Upper lobe of left lung (tissue), 6 donors: ENCODE measurements around the gene OAS1. TPM values are rescaled to one million over a fixed set of nuclear protein-coding genes. Genes with fewer than 3 reads are reported as not detected.

Experiments used
- ATAC-seq, 2 donors: fragments of 200-7000 bp; cut with Tn5 transposase; one replicate each; pipeline ENCODE4 v1.9.1; 2022; ENCODE audit warnings: mild to moderate bottlenecking in 2 of 2, moderate library complexity in 2 of 2; ENCODE audit not compliant: low FRiP score in 2 of 2
- DNase-seq, 2 donors: peaks; one replicate each; pipeline ENCODE4 v3.0.0-alpha.2; 2019 to 2020
- H3K27ac ChIP-seq, 4 donors: fragments of 200-600 bp; sonication (generic); one replicate each; pipeline ENCODE4 v1.5.1; 2016 to 2019
- H3K27me3 ChIP-seq, 4 donors: fragments of 200-600 bp; sonication (generic); one replicate each; pipeline ENCODE4 v1.5.1; 2017 to 2019
- H3K36me3 ChIP-seq, 4 donors: fragments of 200-600 bp; sonication (generic); one replicate each; pipeline ENCODE4 v1.5.1; 2016 to 2019
- H3K4me1 ChIP-seq, 4 donors: fragments of 200-600 bp; sonication (generic); one replicate each; pipeline ENCODE4 v1.5.1; 2018 to 2019
- H3K4me3 ChIP-seq, 4 donors: fragments of 200-600 bp; sonication (generic); one replicate each; pipeline ENCODE4 v1.5.1; 2017 to 2019; ENCODE audit warnings: mild to moderate bottlenecking in 2 of 4, moderate library complexity in 1 of 4
- H3K9me3 ChIP-seq, 4 donors: fragments of 200-600 bp; sonication (generic); one replicate each; pipeline ENCODE4 v1.5.1; 2018 to 2019
- EP300 ChIP-seq, 4 donors: sonication (generic); formaldehyde crosslinking; IDR thresholded peaks; one replicate each; pipeline ENCODE4 v1.5.1; 2017; ENCODE audit warnings: antibody characterized with exemption in 4 of 4, control low read depth in 2 of 4
- POLR2A ChIP-seq, 4 donors: fragments of 450-650 bp; IDR thresholded peaks; one replicate each; pipeline ENCODE4 v1.5.1; 2016 to 2017; ENCODE audit warnings: antibody characterized with exemption in 4 of 4, mild to moderate bottlenecking in 2 of 4
- POLR2AphosphoS5 ChIP-seq, 2 donors: sonication (generic); formaldehyde crosslinking; IDR thresholded peaks; one replicate each; pipeline ENCODE4 v1.5.1; 2017; ENCODE audit warnings: antibody characterized with exemption in 2 of 2
- WGBS, 2 donors: methylation state at CpG; one replicate each; pipeline ENCODE4 v1.1.5; 2017 to 2018; 5-methylcytosine and 5-hydroxymethylcytosine counted together
- total RNA-seq, 6 donors: library from RNA; depleted of rRNA in 4 of 6; stranded (reverse); fragments of >200 nt in 4 of 6; gene quantifications; one replicate each; pipeline versions ENCODE4 v1.1.0 to v1.2.1, GENCODE V29; 2016 to 2021
- TF ChIP-seq, protein P1 (sequence below), 6 experiments: fragments of 450-650 bp in 4 of 6; fragments of 200-600 bp in 2 of 6; sonication (generic) in 2 of 6; IDR thresholded peaks; one replicate each; pipeline ENCODE4 v1.5.1; 2016 to 2019; ENCODE audit warnings: antibody characterized with exemption in 6 of 6
- donor health status: DM: no; HTN: no; CAD: no; lungs with moderate emphysema.
- donor health status: DM: no; HTN: yes; CAD: no; lungs with severe emphysema.

Gene OAS1
- total RNA-seq, 6 donors from 2014 or later: 20.1 to 70.6 (median 44.0) TPM

DNA sequence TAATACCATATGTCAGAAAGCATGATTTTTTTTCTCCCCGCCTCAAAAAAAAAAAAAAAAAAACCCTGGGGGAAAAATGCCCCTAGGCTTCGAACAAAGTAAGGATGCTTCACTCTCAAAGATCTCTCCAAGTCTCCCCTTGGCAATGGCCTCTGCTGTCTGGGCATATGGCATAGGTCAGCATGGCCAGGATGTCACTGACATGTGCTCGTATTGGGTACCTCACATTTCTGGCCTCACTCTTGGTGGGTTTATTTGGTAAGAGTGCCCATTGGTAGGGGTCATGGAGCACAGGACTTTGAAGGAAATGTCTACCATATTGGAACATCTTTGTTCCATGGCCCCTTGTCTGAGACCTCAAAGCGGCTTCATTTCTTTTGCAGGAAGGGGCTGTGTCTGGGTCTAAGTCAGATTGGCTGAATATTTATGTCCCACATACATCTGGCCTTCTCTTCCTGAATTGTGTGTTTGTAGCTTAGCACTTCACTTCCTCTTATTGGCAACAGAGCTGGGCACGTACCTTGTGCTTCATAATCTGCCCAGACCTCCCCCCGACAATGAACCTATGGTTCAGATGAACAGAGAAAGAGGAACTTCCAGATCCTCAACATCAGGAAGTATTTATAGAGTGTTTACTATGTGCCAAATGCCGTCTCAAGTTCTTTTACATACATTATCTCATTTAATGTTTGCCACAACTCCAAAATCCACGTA is 36.3 kb upstream of the OAS1 start:
- peak in 1 of 2 donors; percentile 38 for ATAC-seq
- H3K9me3 ChIP-seq: no peaks in the 10 kb centered on the region
- no peaks in the 10 kb centered on the region for H3K27me3 ChIP-seq
- TF ChIP-seq POLR2A (IDR thresholded peaks at IDR 0.05) (no peak), POLR2AphosphoS5 (IDR thresholded peaks at IDR 0.05) (no peak), EP300 (IDR thresholded peaks at IDR 0.05) (no peak)
- TF ChIP-seq, protein P1, sequence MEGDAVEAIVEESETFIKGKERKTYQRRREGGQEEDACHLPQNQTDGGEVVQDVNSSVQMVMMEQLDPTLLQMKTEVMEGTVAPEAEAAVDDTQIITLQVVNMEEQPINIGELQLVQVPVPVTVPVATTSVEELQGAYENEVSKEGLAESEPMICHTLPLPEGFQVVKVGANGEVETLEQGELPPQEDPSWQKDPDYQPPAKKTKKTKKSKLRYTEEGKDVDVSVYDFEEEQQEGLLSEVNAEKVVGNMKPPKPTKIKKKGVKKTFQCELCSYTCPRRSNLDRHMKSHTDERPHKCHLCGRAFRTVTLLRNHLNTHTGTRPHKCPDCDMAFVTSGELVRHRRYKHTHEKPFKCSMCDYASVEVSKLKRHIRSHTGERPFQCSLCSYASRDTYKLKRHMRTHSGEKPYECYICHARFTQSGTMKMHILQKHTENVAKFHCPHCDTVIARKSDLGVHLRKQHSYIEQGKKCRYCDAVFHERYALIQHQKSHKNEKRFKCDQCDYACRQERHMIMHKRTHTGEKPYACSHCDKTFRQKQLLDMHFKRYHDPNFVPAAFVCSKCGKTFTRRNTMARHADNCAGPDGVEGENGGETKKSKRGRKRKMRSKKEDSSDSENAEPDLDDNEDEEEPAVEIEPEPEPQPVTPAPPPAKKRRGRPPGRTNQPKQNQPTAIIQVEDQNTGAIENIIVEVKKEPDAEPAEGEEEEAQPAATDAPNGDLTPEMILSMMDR (IDR thresholded peaks at IDR 0.05): no peak
- H3K4me3 ChIP-seq: no peak overlapping the region
- no peak overlapping the region for H3K27ac ChIP-seq
- 50 to 55% methylated on average over 8 of the region's 8 CpGs for WGBS, 2 donors
- DNase-seq: no peak
- H3K36me3 ChIP-seq: no peaks in the 10 kb centered on the region
- H3K4me1 ChIP-seq: no peaks in the 10 kb centered on the region

DNA sequence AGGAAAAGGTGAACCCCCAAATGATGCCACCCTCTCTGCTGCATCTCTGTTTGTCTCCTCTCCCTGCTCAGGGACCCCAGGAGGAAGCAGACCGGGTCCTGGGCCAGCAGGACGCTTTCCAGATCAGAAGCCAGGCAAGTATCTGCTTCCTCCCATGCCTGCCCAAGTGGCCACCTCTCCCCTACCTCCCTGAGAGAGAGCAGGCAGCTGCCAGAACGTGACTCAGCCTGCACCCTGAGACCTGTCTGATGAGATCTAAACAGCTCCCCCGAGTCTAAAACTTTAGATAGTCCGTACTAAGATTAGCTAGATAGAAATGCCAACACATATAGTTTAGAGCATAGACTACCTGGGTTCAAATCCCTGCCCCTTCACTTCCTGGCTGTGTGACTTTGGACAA is 31.2 kb upstream of the OAS1 start:
- no peaks in the 10 kb centered on the region for H3K4me1 ChIP-seq
- H3K27ac ChIP-seq: no peak overlapping the region
- ATAC-seq (no peak), DNase-seq (no peak)
- no peaks in the 10 kb centered on the region for H3K27me3 ChIP-seq
- no peaks in the 10 kb centered on the region for H3K36me3 ChIP-seq
- H3K4me3 ChIP-seq: no peak overlapping the region
- TF ChIP-seq EP300 (IDR thresholded peaks at IDR 0.05): no peak
- no peak for TF ChIP-seq POLR2AphosphoS5 (IDR thresholded peaks at IDR 0.05)
- no peak for TF ChIP-seq POLR2A (IDR thresholded peaks at IDR 0.05)
- TF ChIP-seq, protein P1 (IDR thresholded peaks at IDR 0.05): no peak
- 29 to 39% methylated on average over 5 of the region's 5 CpGs for WGBS, 2 donors
- H3K9me3 ChIP-seq: no peaks in the 10 kb centered on the region

DNA sequence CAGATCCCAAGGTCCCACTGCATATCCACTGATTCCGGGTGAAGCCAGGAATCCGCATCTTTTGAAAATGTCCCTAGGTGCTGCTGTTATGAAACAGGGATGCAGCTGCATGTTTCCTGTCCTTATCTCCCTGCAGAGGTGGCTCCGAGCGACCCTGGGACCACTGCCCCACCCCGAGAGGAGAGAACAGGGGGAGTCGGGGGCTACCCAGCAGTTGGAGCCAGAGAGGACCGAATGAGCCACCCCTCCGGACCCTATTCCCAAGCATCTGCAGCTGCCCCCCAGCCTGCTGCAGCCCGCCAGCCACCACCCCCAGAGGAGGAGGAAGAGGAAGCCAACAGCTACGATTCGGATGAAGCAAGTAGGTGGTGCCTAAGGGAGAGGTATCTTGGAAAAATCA is 30.3 kb upstream of the OAS1 start:
- Histone ChIP-seq H3K27ac (no peak overlapping the region), H3K36me3 (no peaks in the 10 kb centered on the region), H3K27me3 (no peaks in the 10 kb centered on the region), H3K9me3 (no peaks in the 10 kb centered on the region), H3K4me3 (no peak overlapping the region), H3K4me1 (no peaks in the 10 kb centered on the region)
- WGBS, 2 donors: 42 to 46% methylated on average over 9 to 10 of the region's 11 CpGs
- no peak for TF ChIP-seq POLR2AphosphoS5 (IDR thresholded peaks at IDR 0.05)
- TF ChIP-seq POLR2A (IDR thresholded peaks at IDR 0.05): no peak
- TF ChIP-seq EP300 (IDR thresholded peaks at IDR 0.05): no peak
- TF ChIP-seq, protein P1 (IDR thresholded peaks at IDR 0.05): no peak
- no peak for ATAC-seq
- peak in 1 of 2 donors; percentile 16 for DNase-seq

DNA sequence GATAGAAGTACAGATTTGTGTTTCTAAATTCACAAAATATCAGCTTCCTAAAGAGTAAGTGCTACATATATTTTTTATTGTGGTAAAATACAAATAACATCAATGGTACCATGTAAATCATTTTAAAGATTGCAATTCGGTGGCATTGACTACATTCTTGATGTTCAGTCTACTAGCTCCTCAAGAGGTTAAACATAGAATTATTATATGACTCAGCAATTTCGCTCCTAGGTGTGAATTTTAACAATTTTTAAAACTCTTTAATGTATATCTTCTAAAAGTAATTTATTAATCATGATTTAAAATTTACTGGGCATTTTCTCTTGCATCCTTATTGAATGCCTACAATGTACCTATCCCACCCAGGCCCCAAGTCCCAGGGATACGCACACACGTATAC is 29.8 kb upstream of the OAS1 start:
- no peak overlapping the region for H3K4me3 ChIP-seq
- WGBS, 2 donors: 59 to 64% methylated on average over 4 of the region's 4 CpGs

More for the DNA sequence above, 29.8 kb upstream of the OAS1 start:
- no peak for ATAC-seq
- TF ChIP-seq EP300 (IDR thresholded peaks at IDR 0.05) (no peak), POLR2A (IDR thresholded peaks at IDR 0.05) (no peak), POLR2AphosphoS5 (IDR thresholded peaks at IDR 0.05) (no peak)
- TF ChIP-seq, protein P1 (IDR thresholded peaks at IDR 0.05): no peak
- Histone ChIP-seq H3K27me3 (no peaks in the 10 kb centered on the region), H3K36me3 (no peaks in the 10 kb centered on the region), H3K27ac (no peak overlapping the region), H3K4me1 (no peaks in the 10 kb centered on the region), H3K9me3 (no peaks in the 10 kb centered on the region)
- DNase-seq: no peak
